ENCODE results near the gene PPFIA3.

PPFIA3 gene

GRCh38 chr19:49132974-49133609 lies 13.7 kb downstream of the PPFIA3 start:
- peaks cover 49% of the 10 kb centered on the region for H3K36me3 ChIP-seq (ENCODE audit: insufficient read depth, low read length)
- peaks cover 10% of the 10 kb centered on the region for H3K79me2 ChIP-seq (ENCODE audit: insufficient read depth, low read length)
- H3K4me3 ChIP-seq (ENCODE audit: low read depth in 1 of 2, low read length in 2 of 2): no peak overlapping the region
- DNase-seq (no peak), ATAC-seq (ENCODE audit: insufficient read depth, low read depth) (no peak)
- no peaks in the 10 kb centered on the region for H3K27me3 ChIP-seq (ENCODE audit: insufficient read depth, low read length, poor library complexity)
- peaks cover 16% of the 10 kb centered on the region for H3K4me1 ChIP-seq (ENCODE audit: insufficient read depth, low read length)
- no peak overlapping the region for H2AFZ ChIP-seq (ENCODE audit: low read depth, low read length)
- no peak overlapping the region for H3K9ac ChIP-seq (ENCODE audit: low read depth, low read length)
- H3K4me2 ChIP-seq (ENCODE audit: insufficient read depth, low read length): no peak overlapping the region
- H3K9me3 ChIP-seq (ENCODE audit: insufficient read depth, low read length, severe bottlenecking): no peaks in the 10 kb centered on the region
- peaks cover 3% of the 10 kb centered on the region; the same call in 1 of the 2 replicates for H4K20me1 ChIP-seq (ENCODE audit: insufficient read depth, low read length)
- TF ChIP-seq EZH2 (IDR thresholded peaks at IDR 0.05; ENCODE audit: borderline replicate concordance, low read depth, low read length, severe bottlenecking): no peak
- TF ChIP-seq CTCF (IDR thresholded peaks at IDR 0.05; ENCODE audit: borderline replicate concordance, extremely low read depth, low read length, poor library complexity, severe bottlenecking): no peak
- no peak overlapping the region for H3K27ac ChIP-seq (ENCODE audit: low read length)

GRCh38 chr19:49133621-49134454 lies 14.5 kb downstream of the PPFIA3 start:
- H3K27ac ChIP-seq (ENCODE audit: low read length): no peak overlapping the region
- DNase-seq (peak; percentile 20), ATAC-seq (ENCODE audit: insufficient read depth, low read depth) (peak; percentile 35; the same call in 1 of the 3 replicates)
- H3K9me3 ChIP-seq (ENCODE audit: insufficient read depth, low read length, severe bottlenecking): no peaks in the 10 kb centered on the region
- H3K4me3 ChIP-seq (ENCODE audit: low read depth in 1 of 2, low read length in 2 of 2): no peak overlapping the region
- no peaks in the 10 kb centered on the region for H3K27me3 ChIP-seq (ENCODE audit: insufficient read depth, low read length, poor library complexity)
- H3K79me2 ChIP-seq (ENCODE audit: insufficient read depth, low read length): peaks cover 6% of the 10 kb centered on the region
- H3K36me3 ChIP-seq (ENCODE audit: insufficient read depth, low read length): peaks cover 49% of the 10 kb centered on the region
- H3K4me1 ChIP-seq (ENCODE audit: insufficient read depth, low read length): peaks cover 9% of the 10 kb centered on the region
- no peak overlapping the region for H3K9ac ChIP-seq (ENCODE audit: low read depth, low read length)
- no peak overlapping the region for H3K4me2 ChIP-seq (ENCODE audit: insufficient read depth, low read length)
- no peak for TF ChIP-seq CTCF (IDR thresholded peaks at IDR 0.05; ENCODE audit: borderline replicate concordance, extremely low read depth, low read length, poor library complexity, severe bottlenecking)
- TF ChIP-seq EZH2 (IDR thresholded peaks at IDR 0.05; ENCODE audit: borderline replicate concordance, low read depth, low read length, severe bottlenecking): no peak
- H2AFZ ChIP-seq (ENCODE audit: low read depth, low read length): no peak overlapping the region
- peaks cover 3% of the 10 kb centered on the region; the same call in 1 of the 2 replicates for H4K20me1 ChIP-seq (ENCODE audit: insufficient read depth, low read length)

GRCh38 chr19:49135686-49136085 lies 16.3 kb downstream of the PPFIA3 start:
- H3K27ac ChIP-seq (ENCODE audit: low read length): no peak overlapping the region
- H3K9ac ChIP-seq (ENCODE audit: low read depth, low read length): no peak overlapping the region
- H3K4me3 ChIP-seq (ENCODE audit: low read depth in 1 of 2, low read length in 2 of 2): no peak overlapping the region
- DNase-seq: no peak
- H4K20me1 ChIP-seq (ENCODE audit: insufficient read depth, low read length): peaks cover 3% of the 10 kb centered on the region; the same call in 1 of the 2 replicates
- TF ChIP-seq CTCF (IDR thresholded peaks at IDR 0.05; ENCODE audit: borderline replicate concordance, extremely low read depth, low read length, poor library complexity, severe bottlenecking) (no peak), EZH2 (IDR thresholded peaks at IDR 0.05; ENCODE audit: borderline replicate concordance, low read depth, low read length, severe bottlenecking) (no peak)
- H3K4me1 ChIP-seq (ENCODE audit: insufficient read depth, low read length): no peaks in the 10 kb centered on the region
- H3K9me3 ChIP-seq (ENCODE audit: insufficient read depth, low read length, severe bottlenecking): no peaks in the 10 kb centered on the region
- H3K79me2 ChIP-seq (ENCODE audit: insufficient read depth, low read length): no peaks in the 10 kb centered on the region
- H2AFZ ChIP-seq (ENCODE audit: low read depth, low read length): no peak overlapping the region
- H3K36me3 ChIP-seq (ENCODE audit: insufficient read depth, low read length): peaks cover 39% of the 10 kb centered on the region
- H3K4me2 ChIP-seq (ENCODE audit: insufficient read depth, low read length): no peak overlapping the region
- no peak for ATAC-seq (ENCODE audit: insufficient read depth, low read depth)
- H3K27me3 ChIP-seq (ENCODE audit: insufficient read depth, low read length, poor library complexity): no peaks in the 10 kb centered on the region
